ENCODE results near the gene PDZK1IP1.

The PDZK1IP1 gene

GRCh38 chr1:47232187-47232874 is 42.5 kb upstream of the PDZK1IP1 start, which contains the start of gene TAL1:
TAL1 (minus strand) TSS chr1:47232225; CDS start chr1:47225888, 6,337 bp downstream.
- Histone ChIP-seq H3K27me3 (ENCODE audit: insufficient read depth, low read depth, severe bottlenecking) (peaks cover 64% of the 10 kb centered on the region), H3K27ac (no peak within 1 kb of the TSS), H3K9me3 (ENCODE audit: severe bottlenecking) (no peaks in the 10 kb centered on the region), H3K36me3 (no peaks in the 10 kb centered on the region), H3K4me3 (ENCODE audit: low read depth, low read length) (peak within 1 kb of the TSS; percentile 35)
- DNase-seq = peak; percentile 16
- TF ChIP-seq CTCF (IDR thresholded peaks at IDR 0.05; ENCODE audit: low read depth, low read length) = no peak

GRCh38 chr1:47231301-47232186 is 41.7 kb upstream of the PDZK1IP1 start:
- peak; percentile 25 for DNase-seq
- Histone ChIP-seq H3K36me3 (no peaks in the 10 kb centered on the region), H3K27ac (no peak overlapping the region), H3K4me3 (ENCODE audit: low read depth, low read length) (peak overlapping the region; percentile 35), H3K27me3 (ENCODE audit: insufficient read depth, low read depth, severe bottlenecking) (peaks cover 70% of the 10 kb centered on the region), H3K9me3 (ENCODE audit: severe bottlenecking) (no peaks in the 10 kb centered on the region)
- no peak for TF ChIP-seq CTCF (IDR thresholded peaks at IDR 0.05; ENCODE audit: low read depth, low read length)

- DNase-seq = peak; percentile 23
- no peak for TF ChIP-seq CTCF (IDR thresholded peaks at IDR 0.05; ENCODE audit: low read depth, low read length)
- Histone ChIP-seq H3K36me3 (no peaks in the 10 kb centered on the region), H3K4me3 (ENCODE audit: low read depth, low read length) (no peak overlapping the region), H3K9me3 (ENCODE audit: severe bottlenecking) (no peaks in the 10 kb centered on the region), H3K27ac (no peak overlapping the region), H3K27me3 (ENCODE audit: insufficient read depth, low read depth, severe bottlenecking) (peaks cover 78% of the 10 kb centered on the region)
Measured at GRCh38 chr1:47230692-47231300, 41.0 kb upstream of the PDZK1IP1 start.

- no peak overlapping the region for H3K4me3 ChIP-seq (ENCODE audit: low read depth, low read length)
- no peak overlapping the region for H3K27ac ChIP-seq
- no peak for TF ChIP-seq CTCF (IDR thresholded peaks at IDR 0.05; ENCODE audit: low read depth, low read length)
- H3K9me3 ChIP-seq (ENCODE audit: severe bottlenecking) = no peaks in the 10 kb centered on the region
- H3K36me3 ChIP-seq = no peaks in the 10 kb centered on the region
- DNase-seq = no peak
- peaks cover 83% of the 10 kb centered on the region for H3K27me3 ChIP-seq (ENCODE audit: insufficient read depth, low read depth, severe bottlenecking)
Measured at GRCh38 chr1:47229886-47230691, 40.3 kb upstream of the PDZK1IP1 start.
